K562 (cell line): ENCODE measurements around the gene ZPLD1. TPM values are rescaled to one million over a fixed set of nuclear protein-coding genes. Genes with fewer than 3 reads are reported as not detected.

ENCODE experiments used
- ATAC-seq: fragments of 200-7000 bp; cut with Tn5 transposase; 3 replicates; pipeline ENCODE4 v1.9.1; 2020; ENCODE audit warnings: moderate library complexity
- Bru-seq: library from RNA; stranded (reverse); fragments of 400-500 nt; gene quantifications from one replicate; lab custom pipeline; 2021; lab: Mats Ljungman, UMichigan
- BruChase-seq, 2 experiments: library from RNA; stranded (reverse); fragments of 400-500 nt; gene quantifications; one replicate each; lab custom pipeline; 2021; lab: Mats Ljungman, UMichigan
- BruUV-seq: library from RNA; stranded (reverse); fragments of 400-500 nt; replicated peaks from 2 replicates; lab custom pipeline; 2021; lab: Mats Ljungman, UMichigan
- CTCF ChIA-PET: fragments of 300-600 bp; formaldehyde crosslinking; extraction: SDS; loops from one replicate; lab custom pipeline; 2021; ENCODE audit warnings: low intra/inter-chr PET ratio; lab: Yijun Ruan, JAX
- POLR2A ChIA-PET: fragments of 300-600, 350-650 bp; sonication (Branson Sonifier 250); formaldehyde crosslinking; extraction: SDS; loops from one replicate; lab custom pipeline; 2021; ENCODE audit warnings: antibody characterized with exemption, inconsistent platforms; lab: Yijun Ruan, JAX
- DNase-seq, 4 experiments: peaks; one replicate each; pipeline versions ENCODE4 v3.0.0 to v3.0.0-alpha.2; 2011 to 2018; ENCODE audit warnings: low spot score in 3 of 4, mixed read lengths in 3 of 4; ENCODE audit errors: extremely low read depth in 1 of 4
- FAIRE-seq: peaks from 2 replicates; lab custom pipeline; 2011; peaks lifted over from hg19 to GRCh38; lab: Jason Lieb, UNC
- H2AFZ ChIP-seq: 2 replicates; pipeline ENCODE4 v1.6.0; 2011; ENCODE audit warnings: low read depth, low read length, control low read depth, inconsistent platforms
- H3K27ac ChIP-seq: fragments of 200-600 bp; 3 replicates; pipeline ENCODE4 v1.8.0; 2011; ENCODE audit warnings: low read depth, mild to moderate bottlenecking, control low read depth, inconsistent platforms, low read length, moderate library complexity, mixed read lengths; ENCODE audit errors: extremely low read depth
- H3K27me3 ChIP-seq, 2 experiments: fragments of 300-600 bp in 1 of 2; 2 replicates in 1 of 2; 3 replicates in 1 of 2; pipeline versions ENCODE4 v1.6.0 to v1.8.0; 2011; ENCODE audit warnings: inconsistent platforms in 2 of 2, low read length in 2 of 2, mild to moderate bottlenecking in 1 of 2, mixed read lengths in 1 of 2, moderate library complexity in 1 of 2; ENCODE audit not compliant: control insufficient read depth in 2 of 2, insufficient read depth in 2 of 2
- H3K36me3 ChIP-seq: fragments of 300-600 bp; 3 replicates; pipeline ENCODE4 v1.8.0; 2011; ENCODE audit warnings: mild to moderate bottlenecking, low read length, inconsistent platforms; ENCODE audit not compliant: control insufficient read depth, insufficient read depth
- H3K4me1 ChIP-seq, 2 experiments: fragments of 200-600 bp in 1 of 2; replicated peaks in 1 of 2; 2 replicates in 1 of 2; 3 replicates in 1 of 2; pipeline versions ENCODE4 v1.5.1 to v1.8.0; 2011; ENCODE audit warnings: inconsistent platforms in 2 of 2, low read length in 2 of 2, mild to moderate bottlenecking in 1 of 2, mixed read lengths in 1 of 2, moderate library complexity in 1 of 2; ENCODE audit not compliant: control insufficient read depth in 2 of 2, insufficient read depth in 2 of 2
- H3K4me2 ChIP-seq: 2 replicates; pipeline ENCODE4 v1.6.1; 2011; ENCODE audit warnings: low read length, control low read depth, inconsistent platforms, mixed read lengths; ENCODE audit not compliant: insufficient read depth
- H3K4me3 ChIP-seq: fragments of 200-600 bp; sonication (generic), shearing (Covaris generic); 2 replicates; pipeline ENCODE4 v1.5.1; 2016; ENCODE audit warnings: control low read depth, inconsistent platforms
- H3K79me2 ChIP-seq: fragments of 200-600 bp; 3 replicates; pipeline ENCODE4 v1.8.0; 2011; ENCODE audit warnings: low read length, inconsistent platforms; ENCODE audit not compliant: control insufficient read depth, insufficient read depth
- H3K9ac ChIP-seq, 2 experiments: 2 replicates each; pipeline versions ENCODE4 v1.6.0 to v1.6.1; 2011; ENCODE audit warnings: low read depth in 2 of 2, low read length in 2 of 2, control low read depth in 1 of 2, inconsistent platforms in 1 of 2, mild to moderate bottlenecking in 1 of 2, mixed read lengths in 1 of 2; ENCODE audit not compliant: insufficient read depth in 1 of 2
- H3K9me1 ChIP-seq: one replicate; pipeline ENCODE4 v1.6.0; 2011; ENCODE audit warnings: inconsistent platforms, mild to moderate bottlenecking, low read length, moderate library complexity; ENCODE audit not compliant: control insufficient read depth, insufficient read depth
- H3K9me3 ChIP-seq: replicated peaks from 2 replicates; pipeline ENCODE4 v1.5.1; 2011; ENCODE audit warnings: low read depth, low read length, inconsistent platforms; ENCODE audit not compliant: control insufficient read depth, insufficient read depth
- H4K20me1 ChIP-seq: replicated peaks from 2 replicates; pipeline ENCODE4 v1.6.1; 2011; ENCODE audit warnings: low read length, inconsistent platforms, mixed read lengths; ENCODE audit not compliant: control insufficient read depth, insufficient read depth
- BRD9 ChIP-seq: fragments of 450-650 bp; IDR thresholded peaks from 2 replicates; pipeline ENCODE4 v1.6.1; 2018; ENCODE audit warnings: low read depth; ENCODE audit not compliant: partially characterized antibody
- DDX20 ChIP-seq: fragments of 450-650 bp; IDR thresholded peaks from 2 replicates; pipeline ENCODE4 v1.6.1; 2016; ENCODE audit warnings: missing genetic modification characterization, low read depth, mild to moderate bottlenecking, missing compliant biosample characterization, moderate library complexity
- ETV1 ChIP-seq: fragments of 450-650 bp; conservative IDR thresholded peaks from 2 replicates; pipeline ENCODE4 v1.6.1; 2016; ENCODE audit warnings: missing genetic modification characterization, control low read depth, low read depth, missing compliant biosample characterization
- HDAC1 ChIP-seq, 2 experiments: fragments of 450-650 bp; IDR thresholded peaks; 2 replicates each; pipeline ENCODE4 v1.6.1; 2016 to 2017; ENCODE audit warnings: inconsistent platforms in 1 of 2, mild to moderate bottlenecking in 1 of 2, moderate library complexity in 1 of 2
- HDAC6 ChIP-seq: IDR thresholded peaks from 2 replicates; pipeline ENCODE4 v1.6.1; 2012; ENCODE audit warnings: low read depth, mild to moderate bottlenecking, control low read depth, inconsistent platforms, low read length, moderate library complexity
- KAT2B ChIP-seq: IDR thresholded peaks from one replicate; pipeline ENCODE4 v1.6.1; 2012; ENCODE audit warnings: low read depth, mild to moderate bottlenecking, control low read depth, inconsistent platforms, low read length, moderate library complexity
- NR1H2 ChIP-seq: sonication (generic); formaldehyde crosslinking; IDR thresholded peaks from 2 replicates; pipeline ENCODE4 v1.4.0; 2020; ENCODE audit warnings: mild to moderate bottlenecking, missing genetic modification reagents
- PCBP1 ChIP-seq: fragments of 200-400 bp; formaldehyde crosslinking; IDR thresholded peaks from 2 replicates; pipeline ENCODE4 v1.6.1; 2018; ENCODE audit warnings: mild to moderate bottlenecking, low read depth, low read length; ENCODE audit not compliant: poor library complexity, severe bottlenecking
- SMARCC2 ChIP-seq: fragments of 450-650 bp; IDR thresholded peaks from 2 replicates; pipeline ENCODE4 v1.6.1; 2017; ENCODE audit warnings: antibody characterized with exemption, moderate library complexity, mild to moderate bottlenecking, low read depth
- in situ Hi-C: fragments of 300-500 bp; cut with MboI; formaldehyde crosslinking; loops from 4 replicates; pipeline ENCODE4 v1.15.0; 2018; ENCODE audit warnings: inconsistent platforms, mixed read lengths
- intact Hi-C: fragments of 100-400 bp; cut with micrococcal nuclease; formaldehyde crosslinking; loops from 2 replicates; pipeline ENCODE4 v1.14.2; 2022
- long read RNA-seq, 3 experiments: library from polyadenylated mRNA in 2 of 3; library from RNA in 1 of 3; unstranded in 2 of 3; stranded (forward) in 1 of 3; transcript quantifications; one replicate each; pipeline ENCODE4 v2.0.0, GENCODE V29; 2019 to 2022
- polyA minus RNA-seq, 3 experiments: library from RNA; depleted of rRNA, polyadenylated mRNA; stranded (reverse); fragments of >200 nt; gene quantifications; 2 replicates each; pipeline ENCODE4 v1.2.3, GENCODE V29; 2011
- polyA plus RNA-seq, 8 experiments: library from polyadenylated mRNA; depleted of rRNA in 4 of 8; stranded (reverse) in 5 of 8; unstranded in 3 of 8; fragments of >200 nt; fragmentation: Nextera tagmentation in 2 of 8; fragmentation: Illumina TruSeq in 1 of 8; extraction: Ambion mirVana in 2 of 8; extraction: Trizol in 1 of 8; gene quantifications; 2 replicates each; pipeline versions ENCODE4 v1.2.1 to v1.2.3, GENCODE V29; 2011 to 2014; ENCODE audit warnings: inconsistent platforms in 1 of 8, missing spikeins in 1 of 8
- total RNA-seq, 7 experiments: library from RNA; depleted of rRNA in 6 of 7; stranded (reverse); fragments of >200 nt in 6 of 7; fragmentation: Illumina TruSeq in 2 of 7; extraction: Trizol in 2 of 7; gene quantifications; 2 replicates each; pipeline versions ENCODE4 v1.2.1 to v1.2.3, GENCODE V29; 2011 to 2021; ENCODE audit warnings: low replicate concordance in 1 of 7
- TF ChIP-seq, protein P1 (sequence below): fragments of 450-650 bp; IDR thresholded peaks from 2 replicates; pipeline ENCODE4 v1.6.1; 2014; ENCODE audit warnings: low read depth, mild to moderate bottlenecking, moderate library complexity, borderline replicate concordance
- TF ChIP-seq, protein P2 (sequence below): fragments of 250-450 bp; sonication (Bioruptor Pico); IDR thresholded peaks from 2 replicates; pipeline ENCODE4 v1.4.0; 2020; ENCODE audit warnings: mild to moderate bottlenecking

Gene ZPLD1
- not detected in 2 replicates for total RNA-seq (2011; cell fraction: chromatin; rRNA removed; ENCODE audit: low replicate concordance)
- total RNA-seq (2011; cell fraction: nucleolus; rRNA removed): not detected in 2 replicates
- total RNA-seq (2011; cell fraction: nucleoplasm; rRNA removed): not detected in 2 replicates
- not detected in 2 replicates for total RNA-seq (2014; rRNA removed)
- total RNA-seq (2014; rRNA removed; fragmentation: Illumina TruSeq; extraction: Trizol): 0.10 TPM in 1 of 2 replicates, not detected in the other
- total RNA-seq (2015; rRNA removed; fragmentation: Illumina TruSeq; extraction: Trizol): not detected in 2 replicates
- total RNA-seq (2021): not detected in 2 replicates
- not detected in 2 replicates for polyA plus RNA-seq (2011; rRNA removed)
- not detected in 2 replicates for polyA plus RNA-seq (2011; cell fraction: cytosol; rRNA removed)
- not detected in 2 replicates for polyA plus RNA-seq (2011; cell fraction: nucleus; rRNA removed)
- polyA plus RNA-seq (2012): 0.01 and 0.08 TPM in 2 replicates
- 0.10 TPM in 1 of 2 replicates, not detected in the other for polyA plus RNA-seq (2014; fragmentation: Illumina TruSeq; extraction: Trizol)
- polyA plus RNA-seq (2014; fragmentation: Nextera tagmentation; extraction: Ambion mirVana): under 1 TPM in 1 of 2 experiments, not detected in 1; 0.03 TPM
- polyA plus RNA-seq (2014; rRNA removed): 0.04 TPM in 1 of 2 replicates, not detected in the other
- polyA minus RNA-seq (2011; rRNA and poly(A)+ RNA removed): not detected in 2 replicates
- not detected in 2 replicates for polyA minus RNA-seq (2011; cell fraction: cytosol; rRNA and poly(A)+ RNA removed)
- polyA minus RNA-seq (2011; cell fraction: nucleus; rRNA and poly(A)+ RNA removed): not detected in 2 replicates
- percentile 1 among the genes with signal in this experiment for Bru-seq, nascent RNA
- BruChase-seq, experiment 1, labeled RNA remaining after a 2-hour chase: percentile 3 among the genes with signal in this experiment
- BruChase-seq, experiment 2, labeled RNA remaining after a 6-hour chase: percentile 2 among the genes with signal in this experiment
- long read RNA-seq, experiment 1: 0 reads
- long read RNA-seq, experiment 2: 0 reads
- long read RNA-seq, experiment 3: 0 reads

DNA sequence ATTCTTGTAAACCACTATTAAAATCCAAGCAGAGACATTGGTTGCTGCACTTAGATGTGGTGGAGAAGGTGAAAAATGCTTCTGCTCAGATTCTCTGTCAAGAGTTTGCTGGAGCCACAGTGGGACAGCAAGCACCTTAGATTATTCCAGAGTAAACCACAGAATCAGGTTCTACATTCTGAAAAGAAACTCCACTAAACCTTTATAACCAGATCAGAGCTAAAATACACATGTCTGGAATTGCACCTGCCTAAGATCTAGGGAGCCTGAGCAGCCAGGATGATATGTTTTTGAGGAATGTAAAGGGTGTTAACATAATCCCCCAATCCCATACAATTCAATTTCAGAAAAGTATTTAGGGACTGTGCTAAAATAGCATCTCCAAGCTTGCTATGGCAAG lies at the start of gene ZPLD1:
Gene ZPLD1 (plus strand): TSS at position 301 of the 400 bp plus-strand sequence. CDS start 3,473 bp downstream, outside the sequence.
- DNase-seq (no peak), ATAC-seq (no peak), FAIRE-seq (no peak)
- no peaks in the 10 kb centered on the region for H3K36me3 ChIP-seq
- no peak within 1 kb of the TSS for H3K4me3 ChIP-seq
- H2AFZ ChIP-seq: no peak within 1 kb of the TSS
- no peak within 1 kb of the TSS for H3K27ac ChIP-seq
- no peaks in the 10 kb centered on the region for H4K20me1 ChIP-seq
- ChIA-PET POLR2A (no interaction called here), CTCF (no interaction called here)
- TF ChIP-seq, protein P1, sequence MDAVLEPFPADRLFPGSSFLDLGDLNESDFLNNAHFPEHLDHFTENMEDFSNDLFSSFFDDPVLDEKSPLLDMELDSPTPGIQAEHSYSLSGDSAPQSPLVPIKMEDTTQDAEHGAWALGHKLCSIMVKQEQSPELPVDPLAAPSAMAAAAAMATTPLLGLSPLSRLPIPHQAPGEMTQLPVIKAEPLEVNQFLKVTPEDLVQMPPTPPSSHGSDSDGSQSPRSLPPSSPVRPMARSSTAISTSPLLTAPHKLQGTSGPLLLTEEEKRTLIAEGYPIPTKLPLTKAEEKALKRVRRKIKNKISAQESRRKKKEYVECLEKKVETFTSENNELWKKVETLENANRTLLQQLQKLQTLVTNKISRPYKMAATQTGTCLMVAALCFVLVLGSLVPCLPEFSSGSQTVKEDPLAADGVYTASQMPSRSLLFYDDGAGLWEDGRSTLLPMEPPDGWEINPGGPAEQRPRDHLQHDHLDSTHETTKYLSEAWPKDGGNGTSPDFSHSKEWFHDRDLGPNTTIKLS: no peak
- TF ChIP-seq PCBP1 (no peak), SMARCC2 (no peak), KAT2B (no peak), ETV1 (tag) (no peak), DDX20 (tag) (no peak), NR1H2 (CRISPR knock-in tag) (no peak), HDAC6 (no peak), HDAC1 (IDR thresholded peaks at IDR 0.05) (no peak), BRD9 (no peak)
- TF ChIP-seq, protein P2, sequence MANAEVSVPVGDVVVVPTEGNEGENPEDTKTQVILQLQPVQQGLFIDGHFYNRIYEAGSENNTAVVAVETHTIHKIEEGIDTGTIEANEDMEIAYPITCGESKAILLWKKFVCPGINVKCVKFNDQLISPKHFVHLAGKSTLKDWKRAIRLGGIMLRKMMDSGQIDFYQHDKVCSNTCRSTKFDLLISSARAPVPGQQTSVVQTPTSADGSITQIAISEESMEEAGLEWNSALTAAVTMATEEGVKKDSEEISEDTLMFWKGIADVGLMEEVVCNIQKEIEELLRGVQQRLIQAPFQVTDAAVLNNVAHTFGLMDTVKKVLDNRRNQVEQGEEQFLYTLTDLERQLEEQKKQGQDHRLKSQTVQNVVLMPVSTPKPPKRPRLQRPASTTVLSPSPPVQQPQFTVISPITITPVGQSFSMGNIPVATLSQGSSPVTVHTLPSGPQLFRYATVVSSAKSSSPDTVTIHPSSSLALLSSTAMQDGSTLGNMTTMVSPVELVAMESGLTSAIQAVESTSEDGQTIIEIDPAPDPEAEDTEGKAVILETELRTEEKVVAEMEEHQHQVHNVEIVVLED: no peak
- no peaks in the 10 kb centered on the region for H3K9me3 ChIP-seq
- no TSS peak for BruUV-seq
- H3K4me2 ChIP-seq: no peak within 1 kb of the TSS
- no peak within 1 kb of the TSS for H3K9ac ChIP-seq
- no peaks in the 10 kb centered on the region for H3K27me3 ChIP-seq
- no peaks in the 10 kb centered on the region for H3K79me2 ChIP-seq
- H3K4me1 ChIP-seq: no peaks in the 10 kb centered on the region
- in situ Hi-C loops: no loop called here
- intact Hi-C loops: no loop called here
- no peaks in the 10 kb centered on the region for H3K9me1 ChIP-seq
